Limb (tissue), 2 donors: ENCODE data around the gene TMEM127.
"Not testable (repeated sequence)": the region's sequence is repeated elsewhere in the genome, so short reads cannot be mapped to it uniquely, and the experiment has no call there.

Experiments
- DNase-seq, 2 donors: peaks; one replicate each; pipeline ENCODE4 v3.0.0-alpha.2; 2016; ENCODE audit errors: extremely low spot score in 2 of 2

TMEM127 gene

GRCh38 chr2:96264086-96264485 is 1.7 kb downstream of the TMEM127 start:
- peak in 1 of 2 donors; percentile 9 for DNase-seq

DNA sequence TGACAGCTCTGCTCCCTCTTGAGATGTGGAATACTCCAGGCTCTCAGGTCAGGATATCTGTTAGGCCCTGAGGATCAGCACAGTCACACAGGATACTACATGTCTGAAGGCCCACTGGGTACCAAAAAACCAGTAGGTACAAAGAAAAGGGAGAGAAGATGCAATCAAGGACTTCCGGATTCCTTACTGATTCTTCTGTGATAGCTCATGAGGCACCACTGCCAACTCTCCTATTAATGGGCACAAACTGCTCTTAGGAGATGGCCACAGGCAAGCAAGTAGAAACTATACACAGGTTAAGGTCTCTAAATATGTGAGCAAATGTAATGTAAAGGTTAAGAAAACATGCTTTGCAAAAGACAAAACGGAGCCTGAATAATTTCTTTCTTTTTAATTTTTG is 3.5 kb downstream of the TMEM127 start:
- no peak for DNase-seq

DNA sequence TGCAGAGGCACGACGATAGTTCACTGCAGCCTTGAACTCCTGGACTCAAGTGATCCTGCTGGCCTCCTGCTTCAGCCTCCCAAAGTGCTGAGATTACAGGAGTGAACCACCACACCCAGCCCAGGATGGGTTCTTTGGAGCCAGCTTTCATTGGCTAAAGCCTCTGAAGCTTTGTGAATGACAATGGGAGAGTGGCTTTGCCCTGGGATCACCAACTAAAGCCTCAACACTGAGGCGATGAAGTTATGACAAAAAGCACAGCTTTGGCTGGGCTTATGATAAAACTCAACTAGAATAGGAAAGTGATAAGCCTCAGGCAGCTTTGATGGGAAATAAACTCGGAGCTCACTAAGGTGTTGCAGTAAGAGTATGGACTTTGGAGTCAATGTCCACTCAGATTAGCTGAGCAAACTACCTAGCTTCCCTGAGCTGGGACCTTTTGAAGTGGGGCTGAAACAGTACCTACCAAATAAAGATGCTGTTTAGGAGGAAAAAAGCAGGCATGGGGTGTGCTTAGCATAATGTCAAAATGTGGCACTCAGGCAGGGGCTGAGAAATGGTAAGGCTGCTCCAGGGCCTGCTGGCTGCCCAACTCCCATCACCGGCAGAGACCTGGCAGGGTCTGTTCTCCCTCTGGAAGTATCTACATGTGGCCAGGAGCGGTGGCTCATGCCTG is 4.3 kb downstream of the TMEM127 start:
- DNase-seq: no peak

DNA sequence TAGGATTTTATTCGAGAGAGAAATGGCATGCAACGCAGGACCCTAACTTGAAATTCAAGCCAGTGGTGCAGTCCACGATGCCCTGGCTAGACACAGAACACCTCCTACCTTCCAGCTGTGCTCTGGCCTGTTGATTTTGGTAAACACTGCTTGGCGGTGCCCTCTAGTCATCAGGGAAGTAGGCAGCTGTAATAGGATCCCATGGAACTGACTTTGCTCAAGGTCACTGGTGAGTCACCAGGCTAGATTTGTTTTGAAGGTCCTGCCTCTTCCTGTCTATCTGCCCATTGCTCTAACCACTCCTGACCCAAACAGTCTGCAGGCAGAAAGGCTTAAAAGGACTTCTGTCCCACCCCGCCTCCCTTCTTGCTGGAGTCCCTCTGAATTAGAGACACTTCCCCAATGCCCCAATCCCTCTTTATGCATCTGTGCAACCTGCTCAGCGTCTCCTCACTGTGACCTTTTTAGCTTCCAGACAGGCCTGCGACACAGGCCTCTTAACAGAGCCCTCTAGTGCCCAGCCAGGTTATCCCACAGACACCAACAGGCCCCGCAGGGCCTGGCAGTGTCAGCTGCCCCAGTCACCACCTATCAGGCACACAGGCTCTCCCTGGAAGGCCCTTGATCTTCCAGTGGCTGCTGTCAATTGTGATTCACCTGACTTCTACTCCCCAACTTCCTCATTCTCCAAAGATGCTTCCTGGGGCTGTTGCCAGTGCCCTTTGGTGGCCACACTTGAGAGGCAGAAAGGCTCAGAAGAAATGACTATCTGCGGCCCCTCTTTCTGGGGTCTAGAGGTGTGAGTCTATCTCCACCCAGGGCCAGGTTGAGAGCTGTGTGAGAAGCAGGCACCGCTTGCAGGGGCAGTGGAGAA is 5.2 kb downstream of the TMEM127 start:
- no peak for DNase-seq

- DNase-seq: no peak
Observed at GRCh38 chr2:96259497-96259921, 6.3 kb downstream of the TMEM127 start.

DNA sequence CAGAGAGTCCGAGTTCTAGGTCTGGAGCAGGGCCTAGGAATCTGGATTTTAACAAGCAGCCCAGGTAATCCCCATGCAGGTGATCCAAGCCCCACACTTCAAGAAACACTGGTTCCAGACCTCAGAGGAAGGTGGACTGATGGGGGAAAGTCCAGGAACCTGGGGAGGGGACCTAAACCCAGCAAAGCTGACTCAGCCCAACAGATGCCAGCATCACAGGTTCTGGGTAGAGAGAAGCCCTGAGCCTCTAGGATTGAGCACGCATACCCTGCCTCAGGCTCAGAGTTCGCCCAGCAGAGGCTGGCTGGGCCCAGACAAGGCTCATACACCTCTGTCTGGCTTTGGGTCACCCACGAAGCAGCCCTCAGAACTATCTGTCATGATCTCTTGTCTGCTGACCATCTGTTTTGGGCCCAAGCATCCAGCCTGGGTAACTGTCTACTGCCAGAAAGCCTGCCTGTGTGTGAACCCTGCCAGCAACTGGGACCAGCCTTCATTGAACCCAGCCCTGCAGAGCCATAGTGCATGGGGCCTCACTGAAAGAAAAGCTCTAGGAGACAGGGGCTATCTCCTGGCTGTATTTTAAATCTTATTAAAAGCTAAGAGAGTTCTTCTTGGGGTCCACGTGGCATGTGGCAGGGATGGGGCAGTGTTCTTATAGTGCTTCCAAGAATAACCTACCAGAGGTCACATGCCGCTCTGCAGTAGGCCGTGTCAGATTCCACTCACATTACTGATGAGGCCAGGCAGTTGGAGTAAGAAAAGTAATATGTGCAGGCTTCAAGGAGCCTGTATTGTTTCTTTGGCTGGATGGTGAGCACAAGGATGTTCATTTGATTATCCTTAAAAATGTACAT is 7.4 kb downstream of the TMEM127 start:
- DNase-seq: no peak

GRCh38 chr2:96257744-96258143 is 8.1 kb downstream of the TMEM127 start:
- DNase-seq: not testable (repeated sequence)

GRCh38 chr2:96256611-96257113 is 9.1 kb downstream of the TMEM127 start:
- DNase-seq: no peak

DNA sequence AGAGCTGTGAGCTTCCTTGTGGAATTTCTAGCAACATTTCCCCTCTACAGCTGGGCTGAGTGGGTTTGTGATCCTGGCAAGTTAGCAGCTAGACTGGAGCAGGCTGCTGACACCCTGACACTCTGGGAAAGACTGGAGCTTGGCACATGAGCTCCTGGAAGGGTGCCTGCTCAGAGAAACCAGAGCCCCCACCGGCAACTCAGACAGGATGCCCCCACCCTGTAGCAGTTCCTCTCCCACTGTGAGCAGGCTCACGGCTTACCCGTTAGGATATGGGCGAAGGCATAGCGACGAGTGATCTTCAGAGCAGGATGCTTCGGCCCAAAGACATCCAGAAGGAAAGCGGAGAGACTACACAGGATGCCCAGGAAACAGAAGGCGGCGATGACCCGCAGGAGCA is 11.2 kb downstream of the TMEM127 start:
- DNase-seq: no peak

DNA sequence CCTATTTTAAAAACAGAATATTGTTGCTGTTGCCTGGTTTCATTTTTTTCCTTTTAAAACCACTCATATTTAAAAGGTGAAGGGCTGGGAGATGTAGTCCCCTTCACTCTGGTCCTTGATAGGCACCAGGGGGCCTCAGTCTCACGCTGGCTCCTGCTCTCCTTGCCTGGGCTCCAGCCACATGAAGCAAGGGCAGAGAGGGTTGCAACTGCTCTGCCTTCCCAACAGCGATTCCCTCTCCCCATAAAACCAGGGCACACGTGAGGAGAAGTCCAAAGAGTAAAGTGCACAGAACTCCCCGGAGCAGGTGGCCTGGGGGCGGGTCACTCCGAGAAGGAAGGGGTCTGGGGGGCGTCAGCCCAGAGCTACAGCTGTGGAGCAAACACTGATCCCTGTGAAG is 12.8 kb downstream of the TMEM127 start:
- no peak for DNase-seq

DNA sequence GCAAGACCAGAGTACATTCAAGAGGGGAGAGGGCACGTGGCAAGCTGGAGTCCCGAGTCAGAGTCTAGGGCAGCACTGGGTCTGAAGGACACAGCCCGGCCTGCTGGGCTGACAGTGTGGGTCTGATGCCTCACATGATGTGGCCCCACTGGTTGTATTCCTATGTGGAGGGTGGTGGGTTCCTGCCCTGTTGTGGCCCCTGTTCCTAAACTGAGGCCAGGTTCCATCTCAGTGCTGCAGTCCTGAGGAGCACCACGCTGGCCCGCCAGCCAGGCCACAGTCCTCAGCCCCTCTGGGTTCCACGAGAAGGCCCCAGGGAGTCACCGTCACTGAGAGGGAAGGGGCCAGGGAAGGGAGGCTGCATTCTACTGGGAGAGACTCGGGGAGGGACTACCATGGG is 13.3 kb downstream of the TMEM127 start:
- DNase-seq: no peak

DNA sequence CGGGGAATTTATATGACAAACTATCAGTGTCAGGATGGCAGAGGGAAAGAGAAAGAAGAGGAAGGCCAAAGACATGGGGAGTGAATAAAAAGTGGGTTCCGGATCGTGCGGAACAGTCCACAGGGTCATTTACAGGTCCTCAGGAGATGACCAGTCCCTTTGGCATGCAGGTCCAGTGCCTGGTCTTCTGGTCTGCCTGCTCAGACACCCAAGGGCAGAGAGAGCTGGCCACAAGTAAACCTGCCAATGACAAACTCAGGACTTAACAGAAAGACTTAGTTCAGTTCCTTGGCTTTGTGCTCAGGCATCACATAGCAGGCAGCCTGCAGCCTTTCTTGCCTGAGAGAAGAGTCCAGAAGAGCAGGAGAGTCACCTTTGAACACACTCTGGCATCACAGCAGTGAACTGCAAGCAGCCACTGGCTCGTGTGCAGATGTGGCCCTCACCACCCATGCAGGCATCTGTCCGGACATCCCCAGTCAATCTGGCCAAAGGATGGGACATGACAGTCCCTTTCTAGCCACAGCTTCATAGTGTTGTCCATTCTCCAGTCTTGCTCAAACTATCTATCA is 14.0 kb downstream of the TMEM127 start:
- no peak for DNase-seq

DNA sequence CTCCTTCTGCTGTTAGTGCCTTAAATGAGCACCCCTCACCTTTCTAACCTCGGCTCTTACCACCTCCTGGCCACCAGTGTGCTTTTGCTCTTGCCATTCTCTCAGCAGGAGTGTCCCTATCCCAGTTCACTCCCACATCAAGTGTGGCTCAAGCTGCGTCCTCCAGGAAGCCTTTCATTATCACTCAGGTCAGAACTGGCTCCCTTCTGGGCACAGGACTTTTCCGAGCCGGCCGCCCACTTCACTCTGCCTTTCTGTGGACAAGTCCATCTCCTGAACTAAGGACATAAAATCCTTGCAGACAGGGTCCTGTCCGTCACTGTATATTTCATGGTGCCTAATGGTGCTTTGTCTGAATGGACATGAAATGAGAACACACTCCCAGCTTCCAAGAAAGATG is 15.6 kb downstream of the TMEM127 start:
- no peak for DNase-seq

- peak in 1 of 2 donors; percentile 59 for DNase-seq
Observed at GRCh38 chr2:96249654-96250053, 16.1 kb downstream of the TMEM127 start.

DNA sequence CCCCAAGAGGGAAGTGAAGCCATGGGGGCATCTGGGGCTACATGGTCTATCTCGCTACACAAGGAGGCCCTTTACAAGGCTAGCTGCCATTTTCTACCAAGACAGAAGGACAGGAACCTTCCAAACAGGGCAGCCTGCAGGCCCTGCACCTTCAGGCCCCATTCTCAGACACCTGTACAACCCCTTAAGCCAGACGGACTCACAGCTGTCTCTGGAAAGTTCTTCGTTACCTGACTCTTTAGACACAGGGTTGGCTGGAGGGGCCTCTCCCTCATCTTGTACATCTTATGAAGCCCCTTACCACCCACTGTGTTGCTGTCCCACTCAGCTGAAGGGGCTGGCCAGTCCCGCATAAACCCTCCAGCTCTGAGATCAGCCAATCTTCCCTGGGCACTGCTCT is 17.2 kb downstream of the TMEM127 start:
- no peak for DNase-seq

DNA sequence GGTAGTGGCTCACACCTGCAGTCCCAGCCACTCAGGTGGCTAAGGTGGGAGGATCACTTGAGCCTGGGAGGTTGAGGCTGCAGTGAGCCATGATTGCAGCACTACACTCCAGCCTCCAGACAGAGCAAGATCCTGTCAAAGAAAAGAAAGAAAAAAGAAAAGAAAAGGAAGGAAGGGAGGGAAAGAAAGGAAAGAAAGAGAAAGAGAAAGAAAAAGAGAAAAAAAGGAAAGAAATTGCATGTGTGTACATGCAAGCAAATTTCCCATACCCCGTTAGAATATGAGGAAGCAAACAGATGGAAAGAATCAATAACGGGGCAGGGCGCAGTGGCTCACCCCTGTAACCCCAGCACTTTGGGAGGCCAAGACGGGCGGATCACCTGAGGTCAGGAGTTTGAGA is 17.9 kb downstream of the TMEM127 start:
- DNase-seq: no peak

DNA sequence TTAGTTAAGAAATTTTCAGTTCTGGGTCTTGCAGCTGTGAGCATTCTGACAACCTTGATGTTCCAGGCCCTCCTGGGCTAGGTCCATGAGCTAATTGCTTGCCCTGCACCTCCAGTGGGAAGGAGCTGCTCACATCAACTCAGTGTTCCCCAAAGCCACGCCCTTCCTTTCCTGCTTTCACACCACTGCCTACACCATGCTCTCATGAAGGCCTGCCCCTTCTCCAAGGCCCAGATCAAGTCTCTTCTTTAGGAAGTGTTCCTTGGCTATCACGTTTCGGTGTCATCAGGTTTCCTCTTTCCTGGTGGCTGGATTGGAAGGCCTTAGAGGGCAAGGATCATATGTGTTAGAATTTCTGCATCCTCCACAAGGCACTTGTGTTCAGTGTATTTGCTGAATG is 18.8 kb downstream of the TMEM127 start:
- DNase-seq: no peak

DNA sequence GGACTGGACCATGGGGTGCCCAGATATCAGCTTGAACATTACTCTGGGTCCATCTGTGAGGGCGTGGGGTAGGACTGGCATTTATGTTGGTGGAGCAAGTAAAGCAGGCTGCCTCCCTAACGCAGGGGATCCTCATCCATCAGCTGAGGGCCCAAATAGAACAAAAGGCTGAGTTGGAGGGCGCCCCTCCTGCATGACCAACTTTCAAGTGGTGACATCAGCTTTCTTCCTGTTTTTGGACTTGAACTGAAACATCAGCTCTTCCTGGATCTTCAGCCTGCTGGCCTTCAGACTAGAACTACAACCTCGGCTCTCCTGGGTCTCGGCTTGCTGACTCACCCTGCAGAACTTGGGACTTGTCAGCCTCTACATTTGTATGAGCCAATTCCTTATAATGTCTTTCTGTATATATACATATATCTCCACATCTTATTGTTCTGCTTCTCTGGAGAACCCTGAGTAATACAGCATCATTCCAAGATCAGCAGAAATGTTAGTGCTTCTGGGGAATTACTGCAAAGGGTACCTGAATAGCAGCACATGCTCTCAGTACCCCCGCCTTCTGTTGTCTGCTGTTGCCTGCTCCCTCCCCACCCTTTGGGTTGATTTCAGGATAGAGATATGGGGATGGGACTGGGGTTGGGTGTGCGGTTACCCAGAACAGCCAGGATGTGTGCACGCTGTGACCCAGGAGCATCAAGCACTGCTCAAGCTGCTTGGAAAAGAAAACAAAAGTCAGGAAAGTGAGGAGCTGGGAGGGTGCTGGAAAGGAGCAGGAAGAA is 20.0 kb downstream of the TMEM127 start:
- no peak for DNase-seq

DNA sequence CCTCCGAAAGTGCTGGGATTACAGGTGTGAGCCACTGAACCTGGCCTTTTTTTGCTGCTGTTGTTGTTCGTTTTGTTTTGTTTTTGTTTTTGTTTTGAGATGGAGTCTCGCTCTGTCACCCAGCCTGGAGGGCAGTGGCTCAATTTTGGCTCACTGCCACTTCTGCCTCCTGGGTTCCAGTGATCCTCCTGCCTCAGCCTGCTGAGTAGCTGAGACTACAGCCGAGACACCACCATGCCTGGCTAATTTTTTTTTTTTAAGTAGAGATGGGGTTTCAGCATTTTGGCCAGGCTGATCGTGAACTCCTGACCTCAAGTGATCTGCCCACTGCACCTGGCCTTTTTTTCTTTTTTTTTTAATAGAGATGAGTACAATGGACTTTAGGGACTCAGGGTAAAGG is 22.0 kb downstream of the TMEM127 start:
- DNase-seq: no peak

DNA sequence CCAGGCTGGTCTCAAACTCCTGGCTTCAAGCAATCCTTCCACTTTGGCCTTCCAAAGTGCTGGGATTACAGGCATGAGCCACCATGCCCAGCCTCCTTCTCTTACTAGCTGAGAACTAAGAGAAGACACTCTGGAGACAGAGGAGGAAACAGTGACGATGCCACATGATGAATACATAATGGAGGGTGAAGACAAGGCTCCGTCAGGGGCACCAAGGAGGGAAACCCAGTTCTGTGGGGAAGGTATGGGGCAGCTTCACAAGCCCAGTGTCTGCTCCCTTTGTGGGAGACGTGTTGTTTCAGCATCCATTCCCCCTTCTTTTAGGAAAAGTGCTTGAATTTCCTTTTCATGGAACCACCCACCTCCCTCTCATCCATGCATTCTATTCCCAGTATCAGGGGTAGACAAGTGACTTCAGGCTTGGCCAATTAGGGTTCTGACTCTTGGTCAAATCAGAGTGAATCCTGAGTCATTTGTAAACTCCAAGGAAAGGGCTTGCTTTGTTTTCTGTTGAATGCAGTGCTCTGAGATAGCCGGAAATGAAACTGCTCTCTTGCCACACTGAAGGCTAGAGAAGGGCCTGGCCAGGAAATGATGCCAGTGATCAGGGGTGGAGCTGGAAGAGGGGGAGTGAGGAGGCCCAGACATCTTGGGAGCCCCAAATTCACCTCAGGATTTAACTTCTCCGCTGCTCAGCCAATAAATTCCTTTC is 23.7 kb downstream of the TMEM127 start:
- no peak for DNase-seq
